SKM-1 treated with dmso at 0.1 percent for 144 hours (cell line): ENCODE measurements around the gene SRGAP2C.
"Not testable (repeated sequence)": the region's sequence is repeated elsewhere in the genome, so short reads cannot be mapped to it uniquely, and the experiment has no call there.

Experiments used
- DNase-seq: peaks from one replicate; lab custom pipeline; 2025; ENCODE audit not compliant: unreplicated experiment; lab: John Stamatoyannopoulos, UW

SRGAP2C gene

DNA sequence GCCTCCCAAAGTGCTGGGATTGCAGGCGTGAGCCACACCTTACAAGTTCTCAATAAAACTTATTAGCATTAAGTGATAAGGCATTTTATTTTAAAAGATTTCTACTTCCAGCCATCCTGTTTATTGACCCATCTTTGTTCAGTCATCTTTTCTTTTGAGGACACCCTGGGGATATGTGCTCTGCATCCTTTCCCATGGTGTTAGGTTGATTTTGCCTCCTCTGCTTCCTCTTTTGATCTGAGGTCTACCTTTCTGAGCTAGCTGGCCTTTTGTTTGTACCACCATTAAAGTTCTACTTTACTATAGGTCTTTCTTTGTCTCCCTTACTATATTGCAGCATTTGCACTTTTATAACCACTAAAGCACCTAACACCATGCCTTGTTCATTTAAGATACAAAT lies 136.9 kb downstream of the SRGAP2C start:
- not testable (repeated sequence) for DNase-seq

DNA sequence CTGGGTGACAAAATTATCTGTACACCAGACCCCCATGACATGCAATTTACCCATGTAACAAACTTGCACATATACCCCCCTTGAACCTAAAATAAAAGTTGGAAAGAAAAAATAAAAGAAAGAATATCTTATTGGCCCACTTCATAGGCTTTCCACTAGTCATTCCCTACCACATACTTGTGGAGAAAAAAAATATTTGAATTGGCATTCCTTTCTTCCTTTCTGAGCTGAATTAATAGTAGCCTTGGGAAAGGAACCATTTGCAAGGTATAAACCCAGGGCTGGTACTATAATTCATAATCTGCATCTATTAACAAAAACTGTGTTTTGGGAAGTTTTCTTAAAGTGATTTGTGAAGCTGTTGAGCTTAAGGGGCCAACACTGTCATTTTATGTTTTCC lies 140.0 kb downstream of the SRGAP2C start:
- not testable (repeated sequence) for DNase-seq

- DNase-seq, result not testable (repeated sequence)
Observed at GRCh38 chr1:121332141-121332540, 147.4 kb downstream of the SRGAP2C start.

- DNase-seq, result not testable (repeated sequence)
Observed at GRCh38 chr1:121332599-121333562, 148.1 kb downstream of the SRGAP2C start.

DNA sequence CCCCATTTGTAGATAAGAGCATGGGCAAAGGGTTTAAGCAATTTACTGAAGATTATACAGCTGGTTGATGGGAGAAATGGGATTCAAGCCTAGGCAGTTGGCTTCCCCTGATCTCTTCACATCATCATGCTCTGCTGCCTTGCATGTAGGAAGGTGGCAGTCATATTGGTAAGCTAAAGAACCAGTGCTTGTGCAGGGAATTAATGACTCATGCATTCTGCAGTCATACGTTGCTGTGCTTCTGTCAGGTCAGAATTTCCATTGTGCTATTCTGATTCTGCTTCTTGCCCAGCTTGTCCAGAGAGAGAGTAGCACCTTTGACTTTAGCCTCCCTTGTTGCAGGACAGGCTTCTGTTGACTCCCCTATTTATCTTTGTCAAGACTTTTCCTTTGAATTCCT lies 153.2 kb downstream of the SRGAP2C start:
- not testable (repeated sequence) for DNase-seq

DNA sequence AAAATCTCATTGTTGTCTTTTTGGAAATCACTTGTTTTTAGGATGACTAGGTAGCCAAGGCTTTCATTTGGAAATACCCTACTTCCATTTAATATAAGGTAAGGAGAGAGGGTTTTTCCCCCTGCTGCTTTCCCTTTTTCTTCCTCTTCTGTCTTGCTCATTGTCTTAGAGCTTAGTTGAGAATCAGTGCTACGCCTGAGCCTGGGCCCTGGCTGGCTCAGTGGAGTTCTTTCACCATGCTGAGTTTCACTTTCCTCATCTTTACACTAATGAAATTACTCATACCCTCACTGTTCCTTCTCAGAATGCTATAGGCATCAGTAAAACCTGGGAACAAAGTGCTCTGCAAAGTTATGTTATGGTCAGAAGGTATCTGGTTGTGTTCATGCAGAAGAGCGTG lies 154.8 kb downstream of the SRGAP2C start:
- not testable (repeated sequence) for DNase-seq

DNA sequence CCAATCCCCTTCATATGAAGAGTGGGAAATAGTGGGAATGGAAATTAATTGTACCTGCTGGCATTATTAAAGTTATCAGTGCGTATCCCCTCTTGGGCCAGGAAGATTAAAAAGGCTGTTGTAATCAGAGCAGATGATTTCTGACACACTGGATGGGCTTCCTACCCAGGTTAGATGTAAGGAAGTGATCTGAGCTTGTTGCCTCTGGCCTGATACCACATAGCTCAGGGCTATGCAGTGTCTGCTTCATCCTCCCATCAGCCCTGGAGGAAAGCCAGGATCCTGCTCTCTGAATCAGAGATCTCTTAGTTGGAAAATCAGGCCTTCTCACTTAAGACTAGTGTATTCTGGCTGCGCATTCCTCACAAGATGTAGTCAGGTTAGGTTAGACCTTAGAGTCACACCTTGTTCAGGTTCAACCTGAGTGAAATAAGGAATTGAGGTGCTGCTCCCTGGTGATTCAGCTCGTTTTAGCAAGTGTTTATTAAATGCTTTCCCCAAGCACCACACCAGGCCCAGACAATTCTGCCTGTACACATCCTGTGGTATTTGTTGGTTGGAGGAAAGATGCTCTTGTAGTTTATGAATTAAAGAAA lies 158.6 kb downstream of the SRGAP2C start:
- not testable (repeated sequence) for DNase-seq

DNA sequence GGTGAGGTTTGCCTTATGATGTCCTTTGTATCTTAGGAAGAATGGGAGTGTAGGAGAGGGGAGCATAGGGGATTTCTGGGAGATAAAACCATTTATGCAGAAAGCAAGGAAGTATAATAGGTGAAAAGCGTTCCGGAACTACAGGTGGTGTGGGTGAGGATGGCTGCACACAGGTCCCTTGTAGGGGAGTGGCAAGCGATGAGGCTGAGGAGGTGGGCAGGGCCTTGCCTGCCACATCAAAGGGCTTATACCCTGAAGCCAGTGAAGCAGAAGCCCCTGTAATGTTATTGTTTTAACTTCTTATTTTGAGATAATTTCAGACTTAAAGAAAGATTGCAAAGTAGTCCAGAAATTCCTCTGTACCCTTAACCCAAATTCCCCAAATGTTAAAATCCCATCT lies 159.6 kb downstream of the SRGAP2C start:
- DNase-seq, result not testable (repeated sequence)

DNA sequence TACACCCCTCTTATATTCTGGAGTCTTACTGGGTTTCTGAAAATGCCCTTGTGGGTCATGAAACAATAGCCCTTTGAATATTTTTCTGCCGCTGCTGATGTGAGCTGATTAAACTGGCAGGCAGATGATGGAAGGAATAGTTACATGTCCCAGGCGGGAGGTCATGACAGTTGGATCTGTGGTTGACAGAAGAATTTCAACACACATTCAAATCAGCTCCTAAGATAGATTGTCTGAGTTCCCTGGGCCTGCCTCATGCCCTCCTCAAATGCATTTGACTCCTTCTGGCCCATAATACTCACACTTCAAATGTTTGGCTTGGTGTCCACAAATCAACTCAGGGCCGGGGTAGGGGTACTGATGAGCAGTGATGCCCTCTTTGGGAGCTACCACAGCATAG lies 161.9 kb downstream of the SRGAP2C start:
- not testable (repeated sequence) for DNase-seq

DNA sequence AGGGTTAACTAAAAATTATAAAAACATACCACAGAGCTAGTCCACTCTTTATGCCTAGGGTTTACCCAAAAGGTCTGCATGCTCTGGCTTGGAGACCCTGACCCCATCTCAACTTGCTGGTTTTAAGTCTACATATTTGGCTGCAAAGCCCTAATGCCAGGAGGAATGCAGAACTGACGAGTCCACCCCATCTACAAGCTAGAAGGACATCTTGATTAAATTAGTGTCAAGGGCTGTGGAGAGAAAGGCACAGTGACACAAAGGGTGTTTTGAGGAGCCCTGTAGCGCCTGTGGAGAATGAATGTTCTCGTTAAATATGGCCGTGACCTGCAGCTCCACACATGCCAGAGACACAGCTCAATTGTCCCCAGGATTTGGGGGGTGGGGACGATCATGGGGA lies 162.7 kb downstream of the SRGAP2C start:
- not testable (repeated sequence) for DNase-seq

- not testable (repeated sequence) for DNase-seq
Observed at GRCh38 chr1:121348115-121348514, 163.3 kb downstream of the SRGAP2C start.

DNA sequence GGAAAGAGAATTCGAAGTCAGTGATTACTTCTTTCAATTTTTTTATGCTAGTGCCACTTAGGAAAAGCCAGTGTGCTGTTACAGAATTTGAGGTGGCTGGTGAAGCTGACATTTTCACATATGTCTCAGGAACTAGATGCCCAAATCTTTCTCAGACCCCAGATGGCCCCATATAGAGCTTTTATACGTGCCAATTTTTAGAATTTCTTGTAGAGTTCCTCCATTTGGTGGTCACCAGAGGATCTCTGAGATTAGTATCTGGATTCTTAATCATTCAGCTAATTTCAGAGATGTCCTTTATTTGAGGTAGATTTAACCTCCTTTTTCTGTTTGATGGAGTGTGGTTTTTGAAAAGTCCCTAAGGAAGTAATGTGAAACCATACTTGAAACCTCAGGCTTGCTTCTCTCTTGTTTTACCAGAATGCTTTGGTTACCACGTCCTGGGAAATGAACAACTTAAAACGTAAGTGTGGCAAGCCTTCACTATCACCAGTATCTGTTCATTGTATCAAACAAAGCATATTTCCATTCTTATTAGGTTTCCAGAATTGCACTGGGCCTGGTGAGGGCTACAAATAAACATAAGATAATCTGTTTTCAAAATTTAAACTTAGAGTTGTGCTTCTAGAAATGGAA lies 164.7 kb downstream of the SRGAP2C start:
- not testable (repeated sequence) for DNase-seq

DNA sequence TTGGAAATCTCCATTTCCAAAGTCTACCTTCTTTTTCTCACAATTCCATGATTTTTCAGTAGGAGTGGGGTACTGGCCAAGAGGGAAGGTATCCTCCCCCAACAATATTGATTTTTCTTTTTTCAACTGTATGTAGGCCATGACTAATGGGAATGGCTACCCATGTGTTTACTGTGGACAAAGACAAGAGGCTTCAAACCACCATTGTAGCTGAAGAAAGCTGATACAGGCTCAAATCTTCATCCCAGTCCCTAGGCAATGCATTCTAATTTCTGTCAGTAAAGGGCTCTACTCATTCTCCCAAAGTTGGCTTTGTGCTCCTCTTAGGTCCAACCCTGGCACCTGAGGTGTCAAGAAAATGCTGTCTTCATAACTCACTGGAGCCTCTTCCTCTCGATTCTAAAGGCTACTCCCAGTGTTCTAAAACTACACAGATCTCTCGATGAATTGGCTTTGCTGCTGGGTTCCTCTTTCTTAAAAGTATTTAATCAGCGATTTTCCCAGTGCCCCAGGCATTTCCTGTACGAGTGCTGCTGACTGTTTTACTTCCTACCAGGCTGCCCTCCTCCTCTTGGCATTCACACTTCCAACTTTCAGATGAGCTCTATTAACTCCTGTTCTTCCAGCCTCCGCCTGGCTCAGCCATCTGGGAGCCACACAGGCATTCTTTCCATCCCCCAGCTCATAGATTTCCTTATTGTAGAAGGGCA lies 171.1 kb downstream of the SRGAP2C start:
- not testable (repeated sequence) for DNase-seq

DNA sequence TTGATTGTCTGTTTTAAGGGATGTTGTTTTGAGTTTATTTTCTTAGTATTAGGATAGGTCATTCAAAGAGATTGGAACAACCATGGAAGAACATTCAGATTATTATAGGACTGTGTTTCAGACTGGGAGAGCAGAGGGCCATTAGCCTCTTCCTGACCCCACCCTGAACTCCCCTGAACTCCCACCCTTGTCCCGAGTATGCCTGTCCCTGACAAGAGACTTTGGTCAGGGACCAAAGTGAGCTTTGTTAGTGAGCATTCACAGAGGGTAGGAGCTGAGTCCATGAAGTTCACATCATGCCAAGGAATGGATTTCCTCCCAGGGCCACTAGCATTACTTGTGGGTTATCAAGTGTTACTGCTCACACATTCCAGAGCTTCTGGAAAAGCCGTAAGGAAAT lies 172.0 kb downstream of the SRGAP2C start:
- not testable (repeated sequence) for DNase-seq

- DNase-seq, result not testable (repeated sequence)
Observed at GRCh38 chr1:121360531-121360930, 175.8 kb downstream of the SRGAP2C start.

GRCh38 chr1:121361451-121362233 lies 176.9 kb downstream of the SRGAP2C start:
- DNase-seq, result not testable (repeated sequence)

GRCh38 chr1:121362234-121362883 lies 177.6 kb downstream of the SRGAP2C start:
- peak; percentile 2 for DNase-seq

GRCh38 chr1:121365316-121365715 lies 180.5 kb downstream of the SRGAP2C start:
- not testable (repeated sequence) for DNase-seq

GRCh38 chr1:121365723-121366122 lies 180.9 kb downstream of the SRGAP2C start:
- DNase-seq, result not testable (repeated sequence)

DNA sequence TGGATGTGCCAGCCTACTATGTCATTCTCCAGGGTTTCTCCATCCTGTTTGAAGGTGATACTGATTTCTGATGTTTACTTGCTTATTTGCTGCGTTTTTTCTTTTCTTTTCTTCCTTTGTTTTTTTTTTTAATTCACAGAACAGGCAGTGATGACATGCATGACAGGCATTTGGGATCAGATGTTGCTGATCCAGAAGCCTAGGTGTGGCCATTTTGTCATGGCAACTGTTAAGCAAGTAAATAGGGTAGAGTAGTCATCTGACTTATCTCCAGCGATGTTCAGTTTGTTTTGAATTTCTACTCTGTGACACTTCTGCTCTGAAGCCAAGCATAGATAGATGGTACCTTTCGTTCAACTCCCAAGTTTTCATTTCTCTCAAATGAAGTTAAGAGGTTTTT lies 181.4 kb downstream of the SRGAP2C start:
- DNase-seq, result not testable (repeated sequence)
